ENCODE results near the gene NSMCE1.

The NSMCE1 gene

DNA sequence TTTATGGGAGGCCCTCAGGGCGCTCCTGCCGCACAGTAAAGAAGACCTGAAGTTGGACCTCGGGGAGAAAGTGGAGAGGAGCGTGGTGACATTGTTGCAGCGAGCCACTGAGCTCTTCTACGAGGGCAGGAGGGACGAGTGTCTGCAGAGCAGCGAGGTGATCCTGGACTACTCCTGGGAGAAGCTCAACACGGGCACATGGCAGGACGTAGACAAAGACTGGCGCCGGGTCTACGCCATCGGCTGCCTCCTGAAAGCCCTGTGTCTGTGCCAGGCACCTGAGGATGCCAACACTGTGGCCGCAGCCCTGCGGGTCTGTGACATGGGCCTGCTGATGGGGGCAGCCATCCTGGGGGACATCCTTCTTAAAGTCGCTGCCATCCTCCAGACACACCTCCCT is 58.4 kb downstream of the NSMCE1 start:
- WGBS (ENCODE audit: extremely low coverage, insufficient coverage, insufficient read length), result no CpG with 5 or more reads among the region's 17 CpGs
- Histone ChIP-seq H3K4ac (ENCODE audit: low read depth, low read length) (no peak overlapping the region), H2AK5ac (ENCODE audit: low read length) (no peak overlapping the region), H4K12ac (ENCODE audit: low read depth, low read length) (no peak overlapping the region), H3K4me3 (ENCODE audit: low read depth, low read length) (no peak overlapping the region), H2AFZ (ENCODE audit: insufficient read depth, low read length, poor library complexity) (no peak overlapping the region), H2BK120ac (ENCODE audit: insufficient read depth, low read length, poor library complexity) (no peak overlapping the region), H3K14ac (ENCODE audit: low read length) (no peak overlapping the region), H3K79me2 (ENCODE audit: control insufficient read depth, insufficient read depth, low read length, poor library complexity) (no peaks in the 10 kb centered on the region), H3K9ac (ENCODE audit: low read length) (no peak overlapping the region), H3K79me1 (ENCODE audit: low read length) (no peaks in the 10 kb centered on the region), H3K27me3 (ENCODE audit: insufficient read depth, low read length) (no peaks in the 10 kb centered on the region), H3K23ac (ENCODE audit: low read length) (no peak overlapping the region), H3K9me3 (ENCODE audit: insufficient read depth, low read depth, low read length) (no peaks in the 10 kb centered on the region), H2BK5ac (ENCODE audit: low read depth, low read length, poor library complexity) (no peak overlapping the region), H4K91ac (ENCODE audit: low read depth, low read length) (no peak overlapping the region), H3K36me3 (ENCODE audit: control insufficient read depth in 1 of 2, insufficient read depth in 2 of 2, low read length in 2 of 2) (peaks cover 10 to 15% of the 10 kb centered on the region in 2 experiments), H4K8ac (ENCODE audit: low read depth, low read length) (no peak overlapping the region), H3K18ac (ENCODE audit: low read length) (no peak overlapping the region), H3K4me1 (ENCODE audit: control insufficient read depth in 1 of 2, insufficient read depth in 2 of 2, low read length in 2 of 2) (no peaks in the 10 kb centered on the region), H3K4me2 (ENCODE audit: low read length) (no peak overlapping the region), H2BK12ac (ENCODE audit: low read length) (no peak overlapping the region), H3K27ac (ENCODE audit: low read depth, low read length) (no peak overlapping the region)
- DNase-seq, result no peak

DNA sequence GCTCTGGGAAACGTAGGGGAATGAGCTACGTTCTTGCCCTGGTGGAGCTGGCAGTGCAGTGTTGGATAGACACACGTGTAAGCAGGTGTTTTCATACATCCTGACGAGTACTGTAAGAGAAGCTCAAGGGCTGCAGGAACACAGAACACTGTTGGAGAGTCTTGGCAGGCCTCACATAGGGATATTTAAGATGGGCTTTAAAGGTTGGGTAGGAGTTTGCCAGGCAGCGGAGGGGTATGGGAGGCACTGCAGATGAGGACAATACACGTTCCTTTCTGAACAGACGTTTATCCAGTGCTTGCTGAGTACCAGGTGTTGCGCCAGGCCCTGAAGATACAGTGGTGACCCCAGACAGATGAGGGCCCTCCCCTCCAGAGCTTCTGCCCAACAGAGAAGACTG is 59.0 kb downstream of the NSMCE1 start:
- H4K8ac ChIP-seq (ENCODE audit: low read depth, low read length), result no peak overlapping the region
- no peak overlapping the region for H3K18ac ChIP-seq (ENCODE audit: low read length)
- peaks cover 0 to 2% of the 10 kb centered on the region in 2 experiments for H3K4me1 ChIP-seq (ENCODE audit: control insufficient read depth in 1 of 2, insufficient read depth in 2 of 2, low read length in 2 of 2)
- no peaks in the 10 kb centered on the region for H3K27me3 ChIP-seq (ENCODE audit: insufficient read depth, low read length)
- no peak overlapping the region for H2BK12ac ChIP-seq (ENCODE audit: low read length)
- no peak overlapping the region for H2BK5ac ChIP-seq (ENCODE audit: low read depth, low read length, poor library complexity)
- H3K4me2 ChIP-seq (ENCODE audit: low read length), result no peak overlapping the region
- no peaks in the 10 kb centered on the region for H3K79me1 ChIP-seq (ENCODE audit: low read length)
- H2AFZ ChIP-seq (ENCODE audit: insufficient read depth, low read length, poor library complexity), result no peak overlapping the region
- no peak overlapping the region for H4K12ac ChIP-seq (ENCODE audit: low read depth, low read length)
- no peak overlapping the region for H3K4me3 ChIP-seq (ENCODE audit: low read depth, low read length)
- no peak overlapping the region for H3K14ac ChIP-seq (ENCODE audit: low read length)
- no peaks in the 10 kb centered on the region for H3K9me3 ChIP-seq (ENCODE audit: insufficient read depth, low read depth, low read length)
- DNase-seq, result no peak
- H2AK5ac ChIP-seq (ENCODE audit: low read length), result no peak overlapping the region
- H3K4ac ChIP-seq (ENCODE audit: low read depth, low read length), result no peak overlapping the region
- no peak overlapping the region for H4K91ac ChIP-seq (ENCODE audit: low read depth, low read length)
- H3K79me2 ChIP-seq (ENCODE audit: control insufficient read depth, insufficient read depth, low read length, poor library complexity), result no peaks in the 10 kb centered on the region
- peaks cover 10 to 11% of the 10 kb centered on the region in 2 experiments for H3K36me3 ChIP-seq (ENCODE audit: control insufficient read depth in 1 of 2, insufficient read depth in 2 of 2, low read length in 2 of 2)
- no peak overlapping the region for H3K9ac ChIP-seq (ENCODE audit: low read length)
- H2BK120ac ChIP-seq (ENCODE audit: insufficient read depth, low read length, poor library complexity), result no peak overlapping the region
- no peak overlapping the region for H3K23ac ChIP-seq (ENCODE audit: low read length)
- WGBS (ENCODE audit: extremely low coverage, insufficient coverage, insufficient read length), result no CpG with 5 or more reads among the region's 8 CpGs
- no peak overlapping the region for H3K27ac ChIP-seq (ENCODE audit: low read depth, low read length)

DNA sequence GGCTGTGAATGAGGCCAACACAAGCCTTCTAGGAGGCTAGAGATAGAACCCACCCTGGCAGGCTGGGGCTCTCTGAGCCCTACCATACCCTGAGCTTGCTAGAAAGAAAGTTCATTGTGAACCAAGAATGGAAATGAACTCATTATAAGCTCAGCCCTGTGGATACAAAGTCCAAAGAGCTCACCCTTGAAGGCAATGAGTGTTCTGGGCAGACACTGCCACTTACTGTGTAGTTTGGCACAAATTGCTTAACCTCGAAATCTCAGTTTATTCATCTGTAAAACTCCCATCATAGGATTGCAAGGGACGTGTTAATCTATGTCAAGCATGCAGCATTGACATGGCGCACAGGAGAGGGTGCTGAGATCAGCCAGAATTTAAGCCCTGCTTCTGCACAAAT is 59.8 kb downstream of the NSMCE1 start:
- Histone ChIP-seq H3K4me2 (ENCODE audit: low read length) (no peak overlapping the region), H3K9me3 (ENCODE audit: insufficient read depth, low read depth, low read length) (no peaks in the 10 kb centered on the region), H3K27me3 (ENCODE audit: insufficient read depth, low read length) (no peaks in the 10 kb centered on the region), H3K14ac (ENCODE audit: low read length) (no peak overlapping the region), H3K4me1 (ENCODE audit: control insufficient read depth in 1 of 2, insufficient read depth in 2 of 2, low read length in 2 of 2) (peaks cover 0 to 8% of the 10 kb centered on the region in 2 experiments), H3K9ac (ENCODE audit: low read length) (no peak overlapping the region), H3K23ac (ENCODE audit: low read length) (no peak overlapping the region), H2AFZ (ENCODE audit: insufficient read depth, low read length, poor library complexity) (no peak overlapping the region), H2BK120ac (ENCODE audit: insufficient read depth, low read length, poor library complexity) (no peak overlapping the region), H2AK5ac (ENCODE audit: low read length) (no peak overlapping the region), H3K27ac (ENCODE audit: low read depth, low read length) (no peak overlapping the region), H2BK12ac (ENCODE audit: low read length) (no peak overlapping the region), H4K91ac (ENCODE audit: low read depth, low read length) (no peak overlapping the region), H3K4ac (ENCODE audit: low read depth, low read length) (no peak overlapping the region), H2BK5ac (ENCODE audit: low read depth, low read length, poor library complexity) (no peak overlapping the region), H3K79me2 (ENCODE audit: control insufficient read depth, insufficient read depth, low read length, poor library complexity) (peaks cover 4% of the 10 kb centered on the region), H3K79me1 (ENCODE audit: low read length) (peaks cover 4% of the 10 kb centered on the region), H3K36me3 (ENCODE audit: control insufficient read depth in 1 of 2, insufficient read depth in 2 of 2, low read length in 2 of 2) (peaks cover 9 to 10% of the 10 kb centered on the region in 2 experiments), H4K8ac (ENCODE audit: low read depth, low read length) (no peak overlapping the region), H3K4me3 (ENCODE audit: low read depth, low read length) (no peak overlapping the region), H4K12ac (ENCODE audit: low read depth, low read length) (no peak overlapping the region), H3K18ac (ENCODE audit: low read length) (no peak overlapping the region)
- no peak for DNase-seq
- no CpG with 5 or more reads among the region's 3 CpGs for WGBS (ENCODE audit: extremely low coverage, insufficient coverage, insufficient read length)

DNA sequence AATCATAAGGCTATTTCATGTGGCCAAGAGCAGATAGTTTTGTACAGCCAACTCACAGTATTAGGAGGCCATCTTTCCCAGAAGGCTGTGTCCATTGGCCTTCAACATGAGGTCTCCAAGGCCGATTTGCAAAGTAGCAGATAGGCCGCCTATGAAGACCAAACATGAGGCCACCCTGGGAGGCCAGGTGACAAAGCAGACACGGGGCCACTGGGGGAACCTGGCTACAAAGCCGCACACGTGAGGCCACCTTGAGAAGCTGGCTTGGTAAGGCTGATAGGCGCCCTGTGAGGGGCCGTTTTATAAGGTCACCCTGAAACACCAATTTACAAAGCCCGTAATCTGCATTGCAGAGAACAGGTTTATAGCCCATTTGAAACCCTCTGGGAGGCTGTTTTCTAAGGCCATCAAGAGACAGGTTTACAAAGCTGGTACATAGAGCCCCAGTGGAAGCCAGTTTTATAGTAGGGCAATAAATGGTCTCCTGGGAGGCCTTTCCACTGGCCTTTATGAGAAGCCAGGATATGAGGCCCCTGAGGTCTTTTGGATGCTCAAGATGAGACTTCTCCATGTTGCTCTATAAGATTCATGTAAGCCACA is 60.4 kb downstream of the NSMCE1 start:
- no peak overlapping the region for H2AK5ac ChIP-seq (ENCODE audit: low read length)
- no peak overlapping the region for H2BK12ac ChIP-seq (ENCODE audit: low read length)
- peaks cover 6% of the 10 kb centered on the region for H3K79me1 ChIP-seq (ENCODE audit: low read length)
- DNase-seq, result no peak
- H2BK120ac ChIP-seq (ENCODE audit: insufficient read depth, low read length, poor library complexity), result no peak overlapping the region
- no peak overlapping the region for H3K4me3 ChIP-seq (ENCODE audit: low read depth, low read length)
- no peaks in the 10 kb centered on the region for H3K9me3 ChIP-seq (ENCODE audit: insufficient read depth, low read depth, low read length)
- H3K14ac ChIP-seq (ENCODE audit: low read length), result no peak overlapping the region
- H3K4ac ChIP-seq (ENCODE audit: low read depth, low read length), result no peak overlapping the region
- no peak overlapping the region for H2BK5ac ChIP-seq (ENCODE audit: low read depth, low read length, poor library complexity)
- peaks cover 0 to 8% of the 10 kb centered on the region in 2 experiments for H3K4me1 ChIP-seq (ENCODE audit: control insufficient read depth in 1 of 2, insufficient read depth in 2 of 2, low read length in 2 of 2)
- H3K9ac ChIP-seq (ENCODE audit: low read length), result no peak overlapping the region
- no peak overlapping the region for H3K4me2 ChIP-seq (ENCODE audit: low read length)
- H2AFZ ChIP-seq (ENCODE audit: insufficient read depth, low read length, poor library complexity), result no peak overlapping the region
- no peak overlapping the region for H3K23ac ChIP-seq (ENCODE audit: low read length)
- H4K91ac ChIP-seq (ENCODE audit: low read depth, low read length), result no peak overlapping the region
- peaks cover 9 to 10% of the 10 kb centered on the region in 2 experiments for H3K36me3 ChIP-seq (ENCODE audit: control insufficient read depth in 1 of 2, insufficient read depth in 2 of 2, low read length in 2 of 2)
- no peak overlapping the region for H3K27ac ChIP-seq (ENCODE audit: low read depth, low read length)
- no peak overlapping the region for H4K12ac ChIP-seq (ENCODE audit: low read depth, low read length)
- no peaks in the 10 kb centered on the region for H3K27me3 ChIP-seq (ENCODE audit: insufficient read depth, low read length)
- no peak overlapping the region for H3K18ac ChIP-seq (ENCODE audit: low read length)
- no CpG with 5 or more reads among the region's 8 CpGs for WGBS (ENCODE audit: extremely low coverage, insufficient coverage, insufficient read length)
- H3K79me2 ChIP-seq (ENCODE audit: control insufficient read depth, insufficient read depth, low read length, poor library complexity), result peaks cover 6% of the 10 kb centered on the region
- H4K8ac ChIP-seq (ENCODE audit: low read depth, low read length), result no peak overlapping the region
